Activated naive CD4-positive, alpha-beta T cell treated with anti-CD3 and anti-CD28 coated beads, Interleukin-2, amount 50 U/mL, for 72 hours (primary cell): Measurements from ENCODE around the gene RHD. TPM values are rescaled to one million over a fixed set of nuclear protein-coding genes. Genes with fewer than 3 reads are reported as not detected.
A peak's percentile ranks its signal among the peaks of the same experiment; 100 is the strongest.
"Not testable (repeated sequence)": the region's sequence is repeated elsewhere in the genome, so short reads cannot be mapped to it uniquely, and the experiment has no call there.

Experiments
- ATAC-seq, 2 donors: fragments of 150-1000 bp; cut with Tn5 transposase; 2 replicates each; pipeline ENCODE4 v1.10.0; 2021; ENCODE audit warnings: mild to moderate bottlenecking in 2 of 2, moderate library complexity in 2 of 2
- DNase-seq, 2 donors: peaks; one replicate each; pipeline ENCODE4 v3.0.0; 2021 to 2022; ENCODE audit warnings: low spot score in 2 of 2
- H3K27ac Mint-ChIP-seq, 2 donors: one replicate each; pipeline ENCODE4 v1.8.0; 2022; ENCODE audit warnings: mild to moderate bottlenecking in 2 of 2, mixed read lengths in 2 of 2
- H3K36me3 Mint-ChIP-seq, 2 donors: one replicate each; pipeline ENCODE4 v1.8.0; 2022; ENCODE audit warnings: mixed read lengths in 2 of 2
- H3K9me3 Mint-ChIP-seq, 2 donors: one replicate each; pipeline ENCODE4 v1.8.0; 2022; ENCODE audit warnings: mixed read lengths in 2 of 2
- total RNA-seq, 2 donors: library from RNA; stranded (reverse); gene quantifications; one replicate each; pipeline ENCODE4 v1.2.3, GENCODE V29; 2022

Gene RHD
- total RNA-seq, 2 donors from 2014 or later = not detected

- not testable (repeated sequence) for H3K9me3 Mint-ChIP-seq, H3K36me3 Mint-ChIP-seq, H3K27ac Mint-ChIP-seq, ATAC-seq, DNase-seq
Observed at GRCh38 chr1:25285862-25286261, 13.6 kb downstream of the RHD start.

- ATAC-seq, H3K27ac Mint-ChIP-seq, DNase-seq, H3K9me3 Mint-ChIP-seq, H3K36me3 Mint-ChIP-seq: not testable (repeated sequence)
Observed at GRCh38 chr1:25287164-25287563, 14.9 kb downstream of the RHD start.

DNA sequence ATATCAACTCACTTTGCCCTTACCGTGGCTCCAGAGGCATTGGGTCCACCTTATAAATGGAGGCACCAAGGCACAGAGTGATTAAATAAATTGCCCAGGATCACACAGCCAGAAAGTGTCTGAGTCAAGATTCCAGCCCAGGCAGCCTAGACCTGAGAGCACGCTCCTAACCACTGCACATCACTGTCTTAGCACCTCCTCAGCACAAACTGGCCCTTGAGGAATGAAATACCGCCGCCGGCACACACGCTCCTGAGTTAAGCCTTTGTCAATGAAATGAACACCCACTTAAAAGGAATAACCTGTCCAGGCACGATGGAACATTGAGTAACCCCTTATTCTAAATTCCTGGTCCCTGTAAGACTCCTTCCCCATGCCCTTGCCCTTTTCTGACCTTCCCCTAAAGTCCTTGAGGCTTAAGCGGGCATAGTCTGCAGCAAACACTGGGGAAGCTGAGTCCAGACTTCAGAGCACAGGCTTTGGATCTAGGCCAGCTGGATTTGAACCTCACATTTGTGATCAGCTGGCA is 16.3 kb downstream of the RHD start:
- not testable (repeated sequence) for ATAC-seq, H3K36me3 Mint-ChIP-seq, DNase-seq, H3K9me3 Mint-ChIP-seq, H3K27ac Mint-ChIP-seq

DNA sequence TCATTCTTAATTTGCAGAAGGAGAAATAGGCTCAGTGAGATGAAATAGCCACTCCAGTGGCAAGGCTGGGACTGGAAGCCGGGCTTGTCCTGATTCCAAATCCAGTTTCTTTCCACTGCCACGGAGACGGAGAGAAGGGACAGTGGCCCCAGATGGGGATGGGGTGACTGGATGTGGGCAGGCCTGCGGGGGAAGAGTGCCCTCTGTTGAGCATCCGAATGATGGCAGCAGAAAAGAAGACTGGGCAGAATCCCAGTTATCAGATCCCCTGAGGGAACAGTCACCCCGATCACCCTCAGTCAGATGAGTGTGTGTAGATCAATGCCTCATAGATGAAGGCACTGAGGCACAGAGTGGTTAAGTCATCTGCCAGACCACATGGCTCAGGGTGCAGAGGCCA is 17.7 kb downstream of the RHD start:
- H3K9me3 Mint-ChIP-seq, H3K36me3 Mint-ChIP-seq, DNase-seq, H3K27ac Mint-ChIP-seq: not testable (repeated sequence)
- ATAC-seq = peak; percentile 71 to 89

DNA sequence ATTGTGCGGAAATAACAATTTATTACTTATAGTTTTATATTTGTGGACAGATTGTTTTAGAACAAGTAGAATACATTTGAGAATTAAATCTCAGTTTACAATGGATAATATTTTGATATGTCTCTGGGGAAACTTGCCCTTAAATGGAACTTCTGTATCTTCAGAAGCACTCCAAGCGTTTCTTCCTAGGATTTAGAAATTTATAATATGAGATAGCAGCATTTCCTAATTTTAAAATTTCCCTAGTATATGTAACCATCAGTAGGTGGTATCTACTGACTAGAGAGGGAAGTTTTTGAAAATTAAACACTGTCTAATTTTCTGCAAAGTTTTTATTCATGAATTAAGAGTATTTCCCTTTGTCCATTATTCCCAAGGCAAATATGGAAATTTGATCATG is 21.1 kb downstream of the RHD start:
- not testable (repeated sequence) for DNase-seq, H3K9me3 Mint-ChIP-seq, ATAC-seq, H3K36me3 Mint-ChIP-seq, H3K27ac Mint-ChIP-seq

GRCh38 chr1:25294889-25295826 is 22.8 kb downstream of the RHD start:
- not testable (repeated sequence) for H3K27ac Mint-ChIP-seq, H3K9me3 Mint-ChIP-seq, DNase-seq, H3K36me3 Mint-ChIP-seq, ATAC-seq

GRCh38 chr1:25296501-25296900 is 24.2 kb downstream of the RHD start:
- not testable (repeated sequence) for H3K9me3 Mint-ChIP-seq, H3K36me3 Mint-ChIP-seq, DNase-seq, H3K27ac Mint-ChIP-seq
- peak in 1 of 2 donors; percentile 34 for ATAC-seq

- not testable (repeated sequence) for H3K27ac Mint-ChIP-seq, H3K9me3 Mint-ChIP-seq, H3K36me3 Mint-ChIP-seq, DNase-seq, ATAC-seq
Observed at GRCh38 chr1:25300729-25301128, 28.4 kb downstream of the RHD start.

DNA sequence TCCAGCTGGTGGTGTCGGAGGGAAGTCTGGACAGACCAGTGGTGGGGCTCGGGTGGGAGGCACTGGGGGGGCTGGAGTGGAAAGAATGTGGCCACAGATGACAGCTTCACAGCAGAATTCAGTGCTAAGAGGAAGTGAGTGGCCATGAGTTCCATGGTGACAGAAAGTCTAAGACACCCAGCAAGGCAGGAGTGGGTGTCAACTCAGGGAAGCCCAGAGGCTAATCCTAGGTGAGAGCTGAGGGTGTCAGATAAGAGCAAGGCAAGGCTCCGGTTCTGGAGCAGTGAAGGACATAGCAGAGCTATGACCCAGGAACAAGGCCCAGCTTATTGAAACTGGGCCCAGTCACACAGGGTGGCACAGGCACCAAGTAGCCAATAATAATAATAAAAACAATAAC is 30.0 kb downstream of the RHD start:
- H3K27ac Mint-ChIP-seq = peak overlapping the region in 1 of 2 donors; percentile 60
- not testable (repeated sequence) for H3K36me3 Mint-ChIP-seq

DNA sequence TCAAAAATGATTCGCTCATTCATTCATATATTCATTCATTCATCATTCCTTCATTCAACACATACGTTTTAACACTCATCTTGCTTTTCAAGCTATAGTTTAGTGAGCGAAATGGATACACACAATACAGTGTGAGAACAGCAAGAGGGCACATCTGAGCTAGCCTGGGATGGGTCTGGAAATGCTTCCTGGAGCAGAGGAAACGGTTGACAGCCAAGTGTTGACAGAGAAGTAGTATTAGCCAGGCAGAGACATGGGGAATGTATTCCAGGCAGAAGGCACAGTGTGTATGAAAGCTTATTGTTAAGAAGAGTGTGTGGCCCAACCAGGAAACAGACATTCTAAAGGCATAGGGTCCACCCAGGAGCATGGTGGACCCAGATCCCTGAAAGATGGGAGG is 32.6 kb downstream of the RHD start:
- not testable (repeated sequence) for H3K36me3 Mint-ChIP-seq, DNase-seq, H3K9me3 Mint-ChIP-seq, ATAC-seq, H3K27ac Mint-ChIP-seq

More for the DNA sequence above, 30.0 kb downstream of the RHD start:
- not testable (repeated sequence) for ATAC-seq, DNase-seq, H3K9me3 Mint-ChIP-seq

DNA sequence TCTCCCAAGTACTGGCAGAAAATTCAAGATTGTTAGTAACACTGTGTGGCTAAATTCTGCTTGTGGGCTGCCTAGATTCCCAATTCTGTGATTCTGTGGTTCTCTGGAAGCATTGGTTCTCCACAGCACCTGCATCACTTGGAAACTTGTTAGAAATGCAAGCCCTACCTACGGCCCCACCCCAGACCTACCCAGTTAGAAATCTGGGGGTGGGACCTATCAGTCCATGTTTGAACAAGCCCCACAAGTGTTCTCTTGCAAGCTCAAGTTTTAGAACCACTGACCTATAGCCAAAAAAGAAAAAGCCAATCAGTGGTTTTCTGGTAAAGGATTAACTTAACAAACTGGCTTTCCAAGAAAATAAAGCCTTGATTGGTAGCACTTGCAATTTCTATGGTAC is 35.9 kb downstream of the RHD start:
- not testable (repeated sequence) for ATAC-seq, H3K9me3 Mint-ChIP-seq, H3K27ac Mint-ChIP-seq, DNase-seq
- peaks cover 13 to 24% of the 10 kb centered on the region in 2 donors for H3K36me3 Mint-ChIP-seq

DNA sequence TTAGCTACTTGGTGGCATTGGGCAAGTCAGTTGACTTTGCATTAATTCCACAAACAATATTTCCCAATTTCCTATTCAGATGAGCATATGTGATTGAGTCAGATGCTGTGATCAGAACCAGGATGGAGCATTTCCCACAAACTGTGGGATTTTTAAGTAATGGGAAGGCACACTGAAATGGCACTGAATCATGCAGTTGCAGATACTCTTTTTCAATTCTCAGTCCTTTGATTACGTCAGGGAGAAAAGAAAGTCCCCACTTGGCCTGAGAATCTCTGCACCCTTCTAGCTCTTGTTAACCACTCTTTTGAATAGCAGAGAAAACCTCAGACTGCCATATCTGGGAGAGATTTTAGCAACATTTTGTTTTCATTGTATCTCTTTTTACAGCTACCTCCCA is 36.8 kb downstream of the RHD start:
- H3K27ac Mint-ChIP-seq, DNase-seq, H3K9me3 Mint-ChIP-seq: not testable (repeated sequence)
- ATAC-seq = peak in 1 of 2 donors; percentile 47
- peaks cover 13 to 31% of the 10 kb centered on the region in 2 donors for H3K36me3 Mint-ChIP-seq

GRCh38 chr1:25309486-25309885 is 37.2 kb downstream of the RHD start:
- H3K36me3 Mint-ChIP-seq = peaks cover 16 to 31% of the 10 kb centered on the region in 2 donors
- not testable (repeated sequence) for DNase-seq, H3K27ac Mint-ChIP-seq, H3K9me3 Mint-ChIP-seq, ATAC-seq

GRCh38 chr1:25312806-25313470 is 40.6 kb downstream of the RHD start:
- H3K27ac Mint-ChIP-seq, DNase-seq, H3K9me3 Mint-ChIP-seq, ATAC-seq: not testable (repeated sequence)
- peaks cover 18 to 37% of the 10 kb centered on the region in 2 donors for H3K36me3 Mint-ChIP-seq

- not testable (repeated sequence) for H3K9me3 Mint-ChIP-seq, DNase-seq, ATAC-seq, H3K36me3 Mint-ChIP-seq, H3K27ac Mint-ChIP-seq
Observed at GRCh38 chr1:25320314-25320938, 48.1 kb downstream of the RHD start.

- not testable (repeated sequence) for H3K9me3 Mint-ChIP-seq, H3K36me3 Mint-ChIP-seq, ATAC-seq, H3K27ac Mint-ChIP-seq, DNase-seq
Observed at GRCh38 chr1:25322127-25322526, 49.8 kb downstream of the RHD start.

GRCh38 chr1:25324407-25324806 is 52.1 kb downstream of the RHD start:
- not testable (repeated sequence) for DNase-seq, ATAC-seq, H3K9me3 Mint-ChIP-seq, H3K36me3 Mint-ChIP-seq, H3K27ac Mint-ChIP-seq
